ENCODE measurements around the gene NUDC. TPM values are rescaled to one million over a fixed set of nuclear protein-coding genes. Genes with fewer than 3 reads are reported as not detected.

Gene NUDC
- total RNA-seq, 2 donors from 2014 or later = 43.0 to 48.4 TPM

DNA sequence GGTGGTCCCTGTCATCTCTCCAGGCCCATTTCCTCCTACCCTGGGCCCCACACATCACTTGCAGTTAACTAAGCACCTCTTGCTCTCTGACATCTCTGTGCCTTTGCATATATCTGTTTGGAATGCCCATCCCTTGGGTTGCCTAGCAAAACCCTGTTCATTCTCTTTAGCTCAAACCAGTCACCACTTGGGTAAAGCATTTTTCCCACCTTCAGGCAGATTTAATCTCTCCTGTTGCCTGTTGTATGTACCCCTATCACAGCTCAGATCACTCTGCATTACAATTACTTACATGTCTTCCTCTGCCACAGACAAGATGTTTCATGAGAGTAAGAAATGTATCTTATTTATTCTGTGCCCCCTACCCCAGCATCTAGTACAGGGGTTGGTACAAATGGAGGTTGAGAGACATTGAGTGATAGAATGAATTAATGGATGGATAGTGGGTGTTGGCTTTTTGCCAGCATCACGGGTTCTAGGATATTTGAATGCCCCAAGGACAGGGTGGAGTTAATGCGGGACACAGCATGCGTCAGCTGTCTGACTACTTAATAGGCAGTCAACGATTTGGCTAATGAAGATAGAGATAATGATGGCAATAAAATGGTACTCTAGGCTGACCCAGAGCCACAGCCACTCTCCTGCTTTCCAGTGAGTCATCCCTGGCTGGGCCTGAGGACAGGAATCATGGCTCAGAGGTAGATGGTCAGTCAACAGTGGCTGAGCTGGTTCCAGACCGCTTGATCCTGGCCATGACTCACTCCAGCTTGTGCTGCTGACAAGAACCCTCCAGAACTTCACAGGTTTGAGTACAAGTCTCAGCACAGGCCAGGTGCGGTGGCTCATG lies 14.2 kb upstream of the NUDC start:
- peak; percentile 80 for DNase-seq (ENCODE audit: low spot score)
- intact Hi-C loops (cut with DNase I) = no loop called here

DNA sequence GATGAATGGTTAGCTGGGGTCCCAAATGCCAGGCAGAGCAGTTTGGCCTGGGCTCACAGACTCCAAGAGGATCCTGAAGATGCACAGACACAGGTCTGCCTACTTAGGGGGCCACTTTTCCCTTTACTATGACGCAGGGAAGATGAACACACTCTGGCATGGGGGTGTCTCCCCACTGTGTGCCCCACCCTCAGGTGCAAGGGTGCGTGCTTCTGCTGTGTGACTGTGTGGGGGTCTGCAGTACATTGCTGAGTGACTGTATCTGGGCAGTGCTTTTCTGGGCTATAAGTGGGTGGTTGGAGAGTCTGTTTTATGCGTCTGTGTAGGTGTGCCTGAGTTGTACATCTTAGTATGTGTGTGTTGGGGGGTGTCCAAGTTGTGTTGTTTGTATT lies 11.6 kb upstream of the NUDC start:
- intact Hi-C loops (cut with DNase I) = no loop called here
- no peak for DNase-seq (ENCODE audit: low spot score)

DNA sequence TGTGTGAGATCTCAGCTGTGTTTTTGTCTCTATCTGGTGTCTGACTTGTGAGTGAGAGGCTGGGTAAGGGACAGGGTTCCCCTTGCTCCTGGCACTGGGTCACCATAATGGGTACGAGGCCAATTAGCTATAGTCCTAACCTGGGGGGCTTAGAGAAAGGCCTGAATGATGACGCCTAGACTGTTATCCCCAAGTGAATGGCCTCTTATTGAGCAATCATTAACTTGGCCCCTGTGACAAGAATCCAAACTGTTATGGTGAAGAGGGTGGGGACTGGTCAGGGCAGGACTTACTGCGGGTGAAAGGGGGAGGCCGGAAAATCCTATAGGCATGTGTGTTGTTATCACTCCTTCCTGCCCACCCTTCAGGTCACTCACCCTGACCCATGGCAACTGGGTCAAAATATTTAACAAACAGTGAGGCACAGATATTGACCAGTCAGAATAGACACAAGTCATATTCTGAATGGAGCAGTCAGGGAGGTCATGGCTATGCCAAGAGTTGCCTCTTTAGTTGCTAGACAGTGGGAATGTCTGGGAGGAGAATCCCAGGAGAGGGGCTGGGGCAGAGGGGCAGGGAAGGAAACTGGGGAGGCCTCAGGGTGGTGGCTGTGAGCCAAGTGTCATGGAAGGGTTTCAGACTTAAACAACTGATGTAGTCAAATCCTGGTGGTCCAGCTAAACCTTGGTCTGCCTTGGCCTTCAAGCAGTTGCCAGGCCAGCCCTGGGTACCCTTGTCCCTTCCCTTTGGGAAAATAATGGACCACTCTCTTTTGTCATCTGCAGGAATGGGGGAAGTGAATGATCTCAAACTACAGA lies 11.0 kb upstream of the NUDC start:
- DNase-seq (ENCODE audit: low spot score) = no peak
- intact Hi-C loops (cut with DNase I) = no loop called here

DNA sequence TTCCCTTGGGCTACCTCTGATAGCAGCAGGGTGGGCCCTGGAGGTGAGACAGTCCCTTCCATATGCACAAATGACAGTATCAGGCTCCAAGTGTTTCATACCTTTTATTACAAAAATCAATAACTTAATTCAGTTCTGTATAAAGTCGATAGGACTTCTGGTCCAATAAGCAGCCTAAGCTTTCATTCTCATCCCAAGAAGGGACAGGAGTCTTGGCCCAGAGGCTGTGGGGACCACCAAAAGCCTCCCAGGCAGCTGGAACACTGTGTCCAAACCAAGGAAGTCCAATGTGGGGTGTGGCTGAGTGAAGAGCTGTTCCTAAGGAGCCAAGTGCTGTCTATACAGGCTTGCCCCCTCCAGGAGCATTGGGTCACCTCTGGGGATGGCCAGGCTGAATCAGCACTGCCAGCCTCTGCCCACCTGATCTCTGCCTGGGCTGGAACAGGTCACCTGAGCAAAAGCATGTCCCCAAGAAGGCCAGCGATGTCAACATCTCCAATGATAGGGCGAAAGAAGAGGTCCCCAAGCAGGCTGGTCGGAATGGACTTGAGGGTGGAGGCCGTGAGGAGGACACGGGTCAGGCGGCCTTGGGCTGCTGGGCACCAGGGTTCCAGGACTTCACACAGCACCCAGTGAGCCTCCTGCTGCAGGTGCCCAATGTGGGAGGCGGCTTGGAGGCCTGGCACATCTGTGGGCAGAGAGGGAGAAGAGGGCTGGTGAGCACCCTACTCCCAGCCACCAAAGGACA lies 10.0 kb upstream of the NUDC start:
- intact Hi-C loops (cut with DNase I) = no loop called here
- no peak for DNase-seq (ENCODE audit: low spot score)

DNA sequence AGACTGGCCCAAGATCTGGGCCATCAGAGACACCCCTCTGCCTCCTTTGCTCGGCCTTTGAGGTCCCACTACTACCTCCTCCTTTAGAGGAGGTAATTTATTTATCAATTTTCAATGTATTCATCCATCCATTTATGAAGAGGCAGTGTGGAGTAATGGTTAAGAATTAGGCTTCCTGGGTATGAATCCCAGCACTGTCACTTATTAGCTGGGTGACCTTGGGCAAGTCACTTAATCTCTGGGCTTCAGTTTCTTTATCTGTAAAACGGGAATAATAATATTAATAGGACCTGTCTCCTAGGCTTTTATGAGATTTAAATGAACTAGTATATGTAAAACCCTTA lies 9.4 kb upstream of the NUDC start:
- intact Hi-C loops (cut with DNase I) = no loop called here
- no peak for DNase-seq (ENCODE audit: low spot score)

DNA sequence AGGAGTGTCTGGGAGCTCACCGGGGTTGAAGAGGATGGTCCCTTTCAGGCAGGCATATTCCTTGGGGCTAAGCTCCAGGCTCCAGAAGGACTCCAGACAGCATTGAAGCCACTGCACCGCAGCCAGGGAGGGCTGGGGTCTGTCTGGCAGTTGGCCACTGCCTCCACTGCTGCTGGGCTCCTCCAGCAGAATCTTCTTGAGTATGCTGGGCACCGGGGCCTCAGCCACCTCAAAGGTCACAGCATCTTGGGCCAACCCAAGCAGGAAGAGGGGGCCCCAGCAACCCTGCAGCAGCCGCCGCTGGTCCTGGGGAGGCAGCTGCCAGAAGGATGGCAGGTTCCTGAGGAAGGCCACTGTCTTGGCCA lies 8.2 kb upstream of the NUDC start:
- DNase-seq (ENCODE audit: low spot score) = no peak
- intact Hi-C loops (cut with DNase I) = no loop called here

DNA sequence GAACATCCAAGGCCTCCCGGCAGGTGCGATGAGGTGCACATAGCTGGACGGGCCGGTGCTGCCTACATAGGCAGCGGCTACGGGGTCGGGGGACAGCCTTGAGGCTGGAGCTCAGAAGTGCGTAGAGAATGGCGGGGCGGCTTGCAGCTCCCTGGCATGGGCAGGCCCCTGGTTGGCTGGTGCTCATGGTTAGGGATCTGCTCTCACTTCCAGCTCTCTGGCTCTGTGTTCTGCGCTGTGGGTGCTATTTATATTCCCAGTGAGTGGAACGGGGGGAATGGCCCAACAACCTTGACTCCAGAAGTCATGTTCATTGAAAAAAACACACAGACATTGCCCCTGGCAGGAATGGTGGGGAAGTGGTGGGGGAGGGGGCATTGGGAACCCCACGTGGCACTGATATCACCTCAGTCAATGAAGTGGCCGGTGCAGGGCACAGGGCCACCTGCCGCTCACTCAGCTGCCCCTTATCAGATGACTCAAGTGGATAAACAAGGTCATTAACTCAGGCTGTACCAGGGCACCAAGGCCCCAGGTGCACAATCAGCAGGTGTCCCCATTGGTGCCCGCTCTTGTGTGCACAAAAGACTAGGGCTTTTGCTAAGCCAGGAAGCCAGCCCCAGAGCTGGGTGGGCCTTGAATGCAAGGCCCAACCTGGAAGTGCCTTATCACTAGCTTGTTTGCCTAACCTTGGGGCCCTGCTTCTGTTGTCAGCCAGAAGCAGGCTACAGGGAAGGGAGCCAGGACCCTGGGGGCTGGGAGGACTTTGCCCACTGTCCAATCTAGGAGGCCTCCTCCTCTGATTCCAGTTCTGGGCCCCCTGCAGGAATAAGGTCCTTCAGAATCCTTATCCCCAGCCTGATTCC lies 7.6 kb upstream of the NUDC start, which contains the start of gene NR0B2:
TSS of gene NR0B2 (minus strand) at position 222 of the 866 bp plus-strand sequence. CDS start at position 187, 35 bp downstream.
- DNase-seq (ENCODE audit: low spot score) = no peak
- intact Hi-C loops (cut with DNase I) = no loop called here

DNA sequence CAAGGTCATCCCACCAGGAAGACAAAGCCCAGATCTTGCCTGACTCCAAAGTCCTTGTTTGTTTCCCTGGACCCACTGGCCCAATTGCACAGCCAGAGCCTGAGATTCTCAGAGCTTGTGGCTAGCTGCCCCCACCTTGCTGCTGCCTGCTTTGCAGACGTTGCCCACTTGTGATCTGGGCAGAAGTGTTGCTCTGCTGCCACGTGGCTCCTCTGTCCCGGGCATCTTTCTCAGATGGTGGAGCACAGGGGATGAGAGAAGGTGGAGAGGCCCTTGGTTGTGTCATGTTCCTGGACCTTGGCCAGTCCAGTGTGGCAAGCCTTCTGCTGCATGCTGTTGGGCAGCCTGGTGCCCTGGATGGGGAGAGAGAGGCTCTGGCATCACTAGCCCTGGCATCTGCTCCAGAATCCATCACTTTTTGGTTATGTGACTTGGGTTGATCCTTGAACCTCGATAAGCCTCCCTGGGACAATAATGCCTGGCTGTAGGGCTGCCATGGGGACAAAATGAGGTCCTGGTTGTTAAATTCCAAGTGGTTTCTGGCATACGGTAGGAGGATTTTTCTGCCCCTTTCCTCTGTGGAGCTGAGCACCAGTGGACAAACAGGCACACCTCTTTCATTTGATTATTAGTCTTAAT lies 6.2 kb upstream of the NUDC start:
- no peak for DNase-seq (ENCODE audit: low spot score)
- intact Hi-C loops (cut with DNase I) = no loop called here

DNA sequence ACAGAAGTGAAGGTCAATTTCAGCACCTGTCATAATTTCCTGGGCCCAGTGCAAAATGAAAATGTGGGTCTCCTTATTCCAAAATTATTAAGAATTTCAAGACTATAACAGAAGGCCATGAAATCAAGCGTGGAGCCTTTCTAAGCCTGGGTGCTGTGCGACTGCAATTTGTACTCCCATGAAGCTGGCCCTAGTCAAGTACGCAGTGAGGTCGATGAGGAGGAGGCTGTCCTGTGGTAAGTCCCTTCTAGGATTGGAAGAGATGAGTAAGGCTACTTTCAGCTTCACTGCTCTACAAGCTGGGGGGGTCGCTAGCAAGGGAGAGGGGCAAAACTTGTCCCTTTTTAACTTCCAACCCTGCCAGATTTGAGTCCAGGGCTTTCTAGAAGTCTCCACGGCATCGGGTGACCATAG lies 410 bp upstream of the NUDC start:
- intact Hi-C loops (cut with DNase I) = no loop called here

DNA sequence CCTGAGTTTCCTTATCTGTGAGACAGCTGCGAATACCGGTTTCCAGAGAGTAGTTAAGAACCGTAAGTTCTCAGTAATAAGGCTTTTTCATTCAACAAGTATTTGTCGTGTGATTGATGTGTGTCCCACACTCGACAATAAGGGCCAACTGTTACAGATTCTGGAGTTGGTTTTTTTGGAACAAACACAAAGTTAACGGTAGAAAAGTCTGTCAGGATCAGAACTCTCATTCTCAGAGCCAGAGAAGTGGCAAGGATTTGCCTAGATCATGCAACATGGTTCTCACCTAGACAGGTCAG lies 837 bp downstream of the NUDC start:
- no peak for DNase-seq (ENCODE audit: low spot score)
- intact Hi-C loops (cut with DNase I) = no loop called here

More for the DNA sequence above, 410 bp upstream of the NUDC start:
- DNase-seq (ENCODE audit: low spot score) = no peak

DNA sequence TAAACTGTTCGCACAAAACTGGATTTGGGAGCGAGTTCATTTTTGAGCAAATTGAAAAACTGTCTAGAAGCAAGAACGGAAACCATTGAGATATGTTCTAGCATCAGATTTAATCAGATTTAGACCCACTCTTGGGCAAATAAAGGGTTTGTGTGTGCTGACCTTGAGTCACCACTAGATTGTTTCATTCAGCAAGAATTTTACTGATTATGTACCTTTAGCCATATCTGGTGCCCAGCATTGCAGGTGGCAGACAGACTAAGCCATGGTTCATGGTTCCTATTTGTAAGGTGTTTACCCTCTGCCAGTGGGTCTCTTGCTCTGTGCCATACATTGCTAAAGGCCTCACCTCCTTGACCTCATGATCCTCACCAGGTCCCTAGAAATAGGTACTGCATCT lies 1.4 kb downstream of the NUDC start:
- intact Hi-C loops (cut with DNase I) = no loop called here
- DNase-seq (ENCODE audit: low spot score) = no peak

DNA sequence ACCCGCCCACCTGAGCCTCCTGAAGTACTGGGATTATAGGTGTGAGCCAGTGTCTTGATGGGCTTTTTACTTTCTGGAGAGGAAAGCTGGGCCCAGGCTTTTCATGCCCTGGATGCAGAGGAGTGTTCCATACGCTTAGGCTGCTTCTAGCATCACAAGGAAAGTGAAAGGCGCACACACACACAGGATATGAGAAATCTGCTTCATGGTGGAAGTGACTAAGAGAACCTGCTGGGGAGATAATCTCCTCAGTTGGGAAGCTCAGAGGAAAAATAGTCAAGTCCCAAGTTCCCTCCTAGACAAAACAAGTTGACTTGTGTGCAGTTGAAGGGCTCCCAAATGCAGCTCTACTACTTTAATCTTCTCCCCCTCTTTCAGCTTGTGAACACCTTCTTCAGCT lies 2.2 kb downstream of the NUDC start:
- intact Hi-C loops (cut with DNase I) = no loop called here
- DNase-seq (ENCODE audit: low spot score) = no peak

DNA sequence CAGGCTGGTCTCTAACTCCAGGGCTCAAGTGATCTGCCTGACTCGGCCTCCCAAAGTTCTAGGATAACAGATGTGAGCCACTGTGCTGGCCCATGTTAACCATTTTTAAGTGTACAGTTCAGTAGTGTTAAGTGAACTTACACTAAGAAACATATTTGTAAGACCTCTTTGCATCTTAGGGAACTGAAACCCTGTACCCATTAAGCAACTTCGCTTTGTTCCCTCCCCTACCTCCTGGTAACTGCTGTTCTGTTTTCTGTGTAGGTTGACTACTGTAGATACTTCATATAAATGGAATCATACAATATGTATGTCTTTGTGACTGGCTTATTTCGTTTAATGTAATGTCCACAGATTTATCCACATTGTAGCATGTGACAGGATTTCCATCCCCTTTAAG lies 11.0 kb downstream of the NUDC start:
- intact Hi-C loops (cut with DNase I) = no loop called here
- no peak for DNase-seq (ENCODE audit: low spot score)

DNA sequence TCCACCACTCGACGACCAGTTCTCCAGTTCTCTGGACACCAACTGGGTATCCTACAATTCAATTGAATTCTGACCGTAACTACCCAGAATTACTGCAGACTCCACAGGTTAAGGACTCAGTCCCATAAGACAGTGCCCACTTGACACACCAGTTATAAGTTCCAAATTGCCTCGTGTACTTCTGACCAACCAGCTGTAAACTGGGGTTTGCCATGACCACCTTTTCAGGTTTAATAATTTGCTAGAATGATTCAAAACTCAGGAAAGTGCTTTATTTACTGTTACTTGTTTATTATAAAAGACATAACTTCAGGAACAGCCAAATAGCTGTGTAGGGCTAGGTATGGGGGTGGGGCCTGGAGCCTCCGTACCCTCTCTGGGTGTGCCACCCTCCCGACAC lies 15.3 kb downstream of the NUDC start:
- DNase-seq (ENCODE audit: low spot score) = no peak
- intact Hi-C loops (cut with DNase I) = no loop called here

DNA sequence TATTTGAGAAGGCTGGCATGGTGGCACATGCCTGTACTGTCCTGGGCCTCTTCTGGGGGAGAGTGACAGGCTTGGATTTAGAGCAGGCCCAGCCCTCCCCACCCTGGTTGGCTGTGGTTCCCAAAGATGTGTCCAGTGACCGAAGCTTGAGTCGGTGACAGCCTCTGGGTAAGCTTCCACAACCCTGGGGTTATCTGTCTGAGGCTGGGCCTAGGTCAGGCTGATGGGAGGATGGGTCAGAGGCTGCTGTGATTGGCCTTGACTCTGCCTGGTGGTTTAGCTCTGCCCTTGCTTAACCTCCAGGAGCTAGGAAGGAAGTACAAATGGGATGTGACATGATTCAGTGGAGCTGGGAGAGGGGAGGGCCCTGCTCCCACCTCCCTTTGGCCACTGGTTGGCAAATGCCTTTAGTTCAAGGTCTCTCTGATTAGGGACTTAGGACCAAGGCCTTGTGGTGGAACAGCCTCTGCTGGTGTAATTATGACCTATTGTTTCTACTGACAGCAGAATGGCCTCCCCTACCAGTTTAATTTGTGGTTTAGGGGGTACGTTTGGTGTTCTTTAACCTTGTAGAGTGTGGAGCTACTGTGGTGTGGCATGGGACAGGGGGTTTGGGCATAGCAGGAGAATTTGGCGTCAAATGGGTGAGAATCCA lies 16.6 kb downstream of the NUDC start:
- intact Hi-C loops (cut with DNase I) = no loop called here

DNA sequence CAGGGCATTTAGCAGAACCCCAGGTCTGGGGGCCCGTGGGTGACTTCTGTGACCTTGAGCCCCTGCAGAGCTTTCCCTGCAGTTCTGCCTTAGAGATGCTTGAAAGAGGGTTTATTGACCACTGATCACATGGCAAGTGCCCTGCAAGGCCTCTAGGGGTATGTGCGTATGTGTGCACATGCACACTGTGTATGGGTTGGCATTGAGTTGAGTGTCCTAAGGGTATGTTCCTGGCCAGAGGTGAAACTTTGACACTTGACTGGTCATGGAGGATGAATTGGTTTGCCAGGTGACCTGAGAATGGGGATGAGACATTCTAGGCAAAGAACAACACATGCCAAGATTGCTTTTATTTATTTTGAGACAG lies 17.1 kb downstream of the NUDC start:
- intact Hi-C loops (cut with DNase I) = no loop called here
- no peak for DNase-seq (ENCODE audit: low spot score)

More for the DNA sequence above, 16.6 kb downstream of the NUDC start:
- DNase-seq (ENCODE audit: low spot score) = no peak

DNA sequence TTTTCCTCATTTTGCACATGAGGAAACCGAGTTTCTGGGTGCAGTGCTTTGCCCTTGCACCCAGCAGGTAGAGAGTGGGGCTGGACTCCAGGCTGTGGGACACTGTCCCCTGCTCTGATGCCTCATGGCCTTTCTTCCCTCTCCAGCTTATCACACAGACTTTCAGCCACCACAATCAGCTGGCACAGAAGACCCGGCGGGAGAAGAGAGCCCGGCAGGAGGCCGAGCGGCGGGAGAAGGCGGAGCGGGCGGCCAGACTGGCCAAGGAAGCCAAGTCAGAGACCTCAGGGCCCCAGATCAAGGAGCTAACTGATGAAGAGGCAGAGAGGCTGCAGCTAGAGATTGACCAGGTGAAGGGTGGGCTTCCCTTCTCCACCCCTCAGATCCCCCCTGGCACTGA lies 19.8 kb downstream of the NUDC start:
- intact Hi-C loops (cut with DNase I) = no loop called here

DNA sequence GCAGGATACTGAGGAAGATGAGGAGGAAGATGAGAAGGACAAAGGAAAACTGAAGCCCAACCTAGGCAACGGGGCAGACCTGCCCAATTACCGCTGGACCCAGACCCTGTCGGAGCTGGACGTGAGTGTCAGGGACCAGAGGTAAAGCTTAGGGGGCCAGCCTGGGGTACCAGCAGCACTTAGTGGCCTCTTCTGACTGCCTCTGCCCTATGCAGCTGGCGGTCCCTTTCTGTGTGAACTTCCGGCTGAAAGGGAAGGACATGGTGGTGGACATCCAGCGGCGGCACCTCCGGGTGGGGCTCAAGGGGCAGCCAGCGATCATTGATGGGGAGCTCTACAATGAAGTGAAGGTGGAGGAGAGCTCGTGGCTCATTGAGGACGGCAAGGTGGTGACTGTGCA lies 21.1 kb downstream of the NUDC start:
- no peak for DNase-seq (ENCODE audit: low spot score)

More for the DNA sequence above, 19.8 kb downstream of the NUDC start:
- DNase-seq (ENCODE audit: low spot score) = no peak

More for the DNA sequence above, 21.1 kb downstream of the NUDC start:
- intact Hi-C loops (cut with DNase I) = no loop called here

All from posterior vena cava (tissue), 2 donors.